HG03196 (cell line): Measurements from ENCODE around the gene PALM2AKAP2.

Source experiments
- ATAC-seq: cut with Tn5 transposase; IDR thresholded peaks from one replicate; pipeline ENCODE4 v1.9.1; 2021; ENCODE audit not compliant: unreplicated experiment

Gene PALM2AKAP2

GRCh38 chr9:109779711-109780452 lies at the start of gene PALM2AKAP2:
Gene PALM2AKAP2, plus strand, starts transcription at chr9:109780198. Its CDS starts 291 bp downstream, at chr9:109780489.
- ATAC-seq = no peak

GRCh38 chr9:109730228-109730627 lies 49.8 kb upstream of the PALM2AKAP2 start:
- no peak for ATAC-seq

GRCh38 chr9:109733690-109734089 lies 46.3 kb upstream of the PALM2AKAP2 start:
- no peak for ATAC-seq

- no peak for ATAC-seq
Observed at GRCh38 chr9:109734814-109735213, 45.2 kb upstream of the PALM2AKAP2 start.

GRCh38 chr9:109735801-109736200 lies 44.2 kb upstream of the PALM2AKAP2 start:
- no peak for ATAC-seq

- ATAC-seq = no peak
Observed at GRCh38 chr9:109737295-109737694, 42.7 kb upstream of the PALM2AKAP2 start.

- ATAC-seq = no peak
Observed at GRCh38 chr9:109739760-109740159, 40.2 kb upstream of the PALM2AKAP2 start.

GRCh38 chr9:109742776-109743348 lies 37.1 kb upstream of the PALM2AKAP2 start:
- no peak for ATAC-seq

- ATAC-seq = no peak
Observed at GRCh38 chr9:109743696-109744095, 36.3 kb upstream of the PALM2AKAP2 start.

GRCh38 chr9:109745335-109746283 lies 34.4 kb upstream of the PALM2AKAP2 start:
- no peak for ATAC-seq

GRCh38 chr9:109751253-109751652 lies 28.7 kb upstream of the PALM2AKAP2 start:
- no peak for ATAC-seq

- ATAC-seq = no peak
Observed at GRCh38 chr9:109753308-109753707, 26.7 kb upstream of the PALM2AKAP2 start.

GRCh38 chr9:109755040-109755439 lies 25.0 kb upstream of the PALM2AKAP2 start:
- no peak for ATAC-seq

GRCh38 chr9:109759589-109759988 lies 20.4 kb upstream of the PALM2AKAP2 start:
- ATAC-seq = no peak

- ATAC-seq = no peak
Observed at GRCh38 chr9:109765278-109765677, 14.7 kb upstream of the PALM2AKAP2 start.

GRCh38 chr9:109765830-109766229 lies 14.2 kb upstream of the PALM2AKAP2 start:
- no peak for ATAC-seq

GRCh38 chr9:109766351-109766750 lies 13.6 kb upstream of the PALM2AKAP2 start:
- ATAC-seq = no peak

- ATAC-seq = no peak
Observed at GRCh38 chr9:109767404-109767803, 12.6 kb upstream of the PALM2AKAP2 start.

- no peak for ATAC-seq
Observed at GRCh38 chr9:109767814-109768213, 12.2 kb upstream of the PALM2AKAP2 start.

GRCh38 chr9:109769250-109769649 lies 10.7 kb upstream of the PALM2AKAP2 start:
- ATAC-seq = no peak

- ATAC-seq = no peak
Observed at GRCh38 chr9:109770101-109770500, 9.9 kb upstream of the PALM2AKAP2 start.

- ATAC-seq = no peak
Observed at GRCh38 chr9:109771087-109771486, 8.9 kb upstream of the PALM2AKAP2 start.
